Gastrocnemius medialis (tissue), 4 donors: ENCODE results near the gene TMCC1.

Experiments used
- CTCF ChIP-seq, 5 experiments: fragments of 450-650 bp in 3 of 5; fragments of 200-600 bp in 2 of 5; sonication (generic) in 2 of 5; IDR thresholded peaks in 4 of 5; conservative IDR thresholded peaks in 1 of 5; 1 replicate in 4 of 5; 2 replicates in 1 of 5; pipeline ENCODE4 v1.5.1; 2016 to 2019; ENCODE audit warnings: antibody characterized with exemption in 5 of 5, mild to moderate bottlenecking in 3 of 5, moderate library complexity in 3 of 5
- POLR2A ChIP-seq, 2 donors: fragments of 450-650 bp; IDR thresholded peaks; one replicate each; pipeline ENCODE4 v1.6.1; 2017; ENCODE audit warnings: antibody characterized with exemption in 2 of 2, mild to moderate bottlenecking in 2 of 2, moderate library complexity in 2 of 2

- peak in 2 of 5 experiments; percentile 21 to 27 for TF ChIP-seq CTCF (IDR thresholded peaks at IDR 0.05 in 4 of 5, conservative IDR thresholded peaks at IDR 0.05 in 1 of 5)
- TF ChIP-seq POLR2A (IDR thresholded peaks at IDR 0.05), result peak; percentile 65 to 79
These were observed 266.7 kb downstream of the TMCC1 start for GRCh38 chr3:129626744-129627349.
